Raji (cell line): ENCODE data around the gene FUT6.

Experiments
- POLR2A ChIP-seq: IDR thresholded peaks from 2 replicates; pipeline ENCODE4 v1.6.1; 2011; ENCODE audit warnings: low read depth, low read length, control low read depth; ENCODE audit not compliant: insufficient read depth

Gene FUT6

GRCh38 chr19:5814123-5814851, 25.2 kb downstream of the FUT6 start:
- no peak for TF ChIP-seq POLR2A

GRCh38 chr19:5811117-5811516, 28.4 kb downstream of the FUT6 start:
- no peak for TF ChIP-seq POLR2A

GRCh38 chr19:5809469-5809868, 30.0 kb downstream of the FUT6 start:
- no peak for TF ChIP-seq POLR2A

GRCh38 chr19:5809053-5809452, 30.4 kb downstream of the FUT6 start:
- no peak for TF ChIP-seq POLR2A

DNA sequence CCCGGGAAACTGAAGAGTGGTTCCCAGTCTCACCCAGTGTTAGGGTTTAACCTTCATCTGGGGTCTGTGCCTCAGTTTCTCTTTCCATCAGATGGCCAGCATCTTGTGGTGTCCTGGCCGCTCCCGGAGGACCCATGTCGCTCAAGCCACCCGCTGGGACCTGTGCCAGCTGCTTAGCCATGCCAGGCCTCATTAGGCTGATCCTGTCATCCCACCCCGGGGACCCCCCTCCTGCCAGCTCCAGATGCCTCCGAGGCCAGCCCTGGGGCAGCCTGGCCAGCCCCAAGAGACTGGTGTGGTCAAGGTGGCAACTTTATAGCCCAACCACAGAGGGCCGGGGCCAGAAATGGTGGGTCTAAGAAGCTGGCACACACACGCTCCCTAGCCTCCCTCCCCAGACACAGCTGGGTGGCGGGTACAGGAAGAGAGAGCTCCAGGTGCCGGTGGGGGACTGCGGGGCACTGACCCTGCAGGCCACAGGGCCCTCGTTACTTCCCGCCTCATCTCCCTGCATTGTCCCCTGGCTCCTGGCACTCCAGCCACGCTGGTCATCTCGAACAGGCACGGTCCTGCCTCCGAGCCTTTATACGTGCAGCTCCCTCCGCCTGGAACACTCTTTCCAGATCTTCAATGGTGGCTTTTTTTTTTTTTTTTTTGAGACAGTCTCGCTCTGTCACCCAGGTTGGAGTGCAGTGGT, 31.2 kb downstream of the FUT6 start:
- no peak for TF ChIP-seq POLR2A

- no peak for TF ChIP-seq POLR2A
Observed at GRCh38 chr19:5806905-5807304, 32.6 kb downstream of the FUT6 start.

DNA sequence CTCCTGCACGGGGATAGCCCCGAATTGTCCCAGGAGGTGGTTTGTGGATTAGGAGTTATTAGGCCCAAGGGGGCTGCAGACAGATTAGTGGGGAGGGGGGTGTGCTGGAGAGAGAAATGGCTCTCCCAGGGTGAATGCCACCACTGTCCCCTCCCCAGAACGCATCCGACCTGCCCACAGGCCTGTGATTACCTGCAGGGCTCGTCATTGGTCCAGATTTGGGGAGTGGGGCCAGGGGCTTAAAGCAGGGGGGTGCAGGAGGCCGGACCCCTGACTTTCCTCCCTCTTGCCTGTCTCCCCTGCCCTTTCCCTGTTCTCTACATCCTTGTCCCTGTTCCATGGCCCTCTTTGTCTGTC, 33.4 kb downstream of the FUT6 start:
- no peak for TF ChIP-seq POLR2A

DNA sequence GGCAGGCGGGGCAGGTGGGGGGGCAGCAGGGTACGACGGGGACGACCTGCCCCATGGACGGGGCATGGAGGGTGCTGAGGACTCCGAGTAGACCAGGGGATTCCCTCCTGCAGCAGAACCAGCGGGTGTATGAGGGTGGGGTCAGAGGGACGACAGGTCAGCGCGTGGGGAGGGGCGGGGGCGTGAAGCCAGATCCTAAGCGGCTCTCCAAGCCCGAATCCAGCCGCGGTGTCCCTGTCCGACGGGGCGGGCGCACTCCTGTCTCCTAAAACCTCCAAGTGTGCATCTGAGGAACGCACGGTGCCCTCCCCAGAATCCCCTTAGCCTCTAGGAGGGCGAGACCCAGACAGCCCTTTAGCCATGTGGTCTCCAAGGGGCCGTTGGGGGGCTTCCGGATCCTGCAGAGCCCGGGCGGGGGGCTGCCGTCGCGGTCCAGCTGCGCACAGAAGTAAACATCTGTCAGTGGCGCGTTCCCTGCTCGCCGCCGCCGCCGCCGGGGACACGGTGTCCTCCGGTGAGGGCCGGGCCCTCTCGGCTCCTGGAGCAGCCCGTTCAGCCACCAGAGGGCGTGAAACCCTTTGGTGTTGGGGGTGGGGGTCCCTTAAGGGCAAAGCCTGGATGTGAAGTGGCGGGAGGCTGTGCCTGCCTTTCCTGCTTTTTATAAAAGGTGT, 33.9 kb downstream of the FUT6 start:
- no peak for TF ChIP-seq POLR2A

GRCh38 chr19:5804516-5805461, 34.7 kb downstream of the FUT6 start, which contains the start of gene NRTN:
Gene NRTN, plus strand, starts transcription at chr19:5805067. Its CDS starts 19,099 bp downstream, at chr19:5824166.
- no peak for TF ChIP-seq POLR2A

- TF ChIP-seq POLR2A = 0 out of 2 replicates have a peak, but pooled peaks have one; percentile 23
Observed at GRCh38 chr19:5803752-5804515, 35.6 kb downstream of the FUT6 start.

DNA sequence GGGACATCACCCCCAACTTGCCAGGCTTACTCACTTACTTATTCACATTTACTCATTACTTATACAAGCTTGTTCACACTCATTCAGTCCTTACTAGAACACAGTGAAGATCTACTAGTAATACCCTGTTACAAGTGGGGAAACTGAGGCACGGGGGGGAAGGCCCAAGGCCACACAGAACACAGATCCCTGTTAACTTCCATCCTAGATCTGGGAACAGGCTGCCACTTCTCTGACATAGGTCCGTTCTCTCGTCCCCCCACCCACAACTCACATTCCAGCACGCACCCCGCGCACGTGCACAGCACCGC, 36.1 kb downstream of the FUT6 start:
- no peak for TF ChIP-seq POLR2A

DNA sequence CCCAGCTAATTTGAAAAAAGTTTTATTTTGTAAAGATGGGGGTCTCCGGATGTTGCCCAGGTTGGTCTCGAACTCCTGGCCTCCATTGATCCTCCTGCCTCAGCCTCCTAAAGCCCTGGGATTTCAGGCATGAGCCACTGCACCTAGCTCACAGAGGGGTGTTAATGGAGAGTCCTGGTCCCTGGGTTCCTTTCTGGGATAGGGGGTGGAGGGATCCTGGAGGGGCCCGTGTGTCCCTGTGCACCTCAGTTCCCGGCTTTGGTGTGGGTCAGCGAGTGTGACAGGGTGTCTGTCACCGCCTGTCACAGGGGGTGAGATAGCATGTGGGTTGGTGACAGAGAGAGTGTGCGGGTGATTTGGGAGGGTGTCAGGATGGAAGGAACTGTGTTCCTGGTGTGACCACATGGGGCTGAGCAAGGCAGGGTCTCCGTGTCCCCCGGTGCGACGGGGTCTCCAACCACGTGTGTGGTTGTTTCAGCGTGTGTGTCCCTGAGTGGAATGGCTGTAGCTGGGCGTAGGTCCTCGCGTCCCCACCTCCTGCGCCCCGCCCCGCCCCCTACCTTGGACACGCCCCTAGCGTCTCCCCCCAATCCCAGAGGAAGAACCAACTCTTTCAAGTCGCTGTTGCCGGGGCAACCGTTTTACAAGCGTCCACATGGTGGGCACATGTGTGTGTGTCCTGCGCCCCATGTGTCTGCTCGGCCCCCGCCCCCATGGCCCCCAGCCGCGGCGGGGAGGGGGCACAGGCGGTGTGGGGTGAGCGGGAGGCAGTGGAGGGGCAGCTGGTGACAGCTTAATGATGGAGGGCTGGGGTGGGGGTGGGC, 37.5 kb downstream of the FUT6 start:
- TF ChIP-seq POLR2A = no peak

DNA sequence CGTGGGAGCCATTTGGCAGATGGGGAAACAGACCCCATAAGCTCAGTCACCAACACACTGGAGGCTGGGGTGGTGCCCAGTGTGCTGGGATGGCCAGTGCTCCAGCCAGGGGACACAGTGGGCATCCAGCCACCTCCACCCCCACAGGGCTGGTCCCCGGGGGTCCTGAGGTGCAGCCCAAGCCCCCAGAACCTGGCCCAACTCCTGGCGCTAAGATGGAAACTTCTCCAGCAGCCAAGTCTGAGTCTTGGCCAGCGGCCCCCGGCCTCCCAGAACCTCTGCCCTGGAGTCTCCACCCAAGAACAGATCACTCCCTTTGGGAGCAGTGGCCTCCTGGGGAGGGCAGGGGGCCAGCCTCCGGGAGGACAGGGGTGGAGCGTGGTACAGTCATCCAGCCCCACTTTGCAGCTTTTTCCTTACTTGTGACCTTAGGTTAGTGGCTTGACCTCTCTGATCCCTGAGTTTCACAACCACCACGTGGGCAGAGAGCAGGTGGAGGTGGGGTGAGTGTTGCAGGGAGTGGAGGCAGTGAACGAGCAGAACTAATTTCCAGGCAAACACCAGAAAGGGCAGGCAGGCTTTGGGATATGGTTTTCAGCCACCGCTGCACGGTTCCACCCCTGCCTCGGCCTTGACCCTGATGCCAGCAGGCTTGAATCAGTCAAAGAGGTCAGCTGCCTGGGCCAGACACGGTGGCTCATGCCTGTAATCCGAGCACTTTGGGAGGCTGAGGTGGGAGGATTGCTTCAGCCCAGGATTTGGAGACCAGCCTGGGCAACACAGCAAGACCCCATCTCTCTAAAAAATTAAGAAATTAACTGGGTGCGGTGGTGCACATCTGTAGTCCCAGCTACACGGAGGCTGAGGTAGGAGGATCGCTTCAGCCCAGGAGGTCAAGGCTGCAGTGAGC, 38.9 kb downstream of the FUT6 start:
- TF ChIP-seq POLR2A = no peak
